C4-2B (cell line): ENCODE measurements around the gene THAP11.
"Not testable (repeated sequence)": the region's sequence is repeated elsewhere in the genome, so short reads cannot be mapped to it uniquely, and the experiment has no call there.

Source experiments
- H3K27ac ChIP-seq: fragments of 450-650 bp; 2 replicates; pipeline ENCODE4 v1.5.1; 2017
- CTCF ChIP-seq: fragments of 450-650 bp; conservative IDR thresholded peaks from 2 replicates; pipeline ENCODE4 v1.5.1; 2017; ENCODE audit warnings: mild to moderate bottlenecking
- ZFX ChIP-seq: fragments of 450-650 bp; IDR thresholded peaks from 2 replicates; pipeline ENCODE4 v1.6.1; 2017

THAP11 gene

GRCh38 chr16:67857547-67858233 lies 15.6 kb downstream of the THAP11 start:
- TF ChIP-seq CTCF (no peak), ZFX (no peak)
- H3K27ac ChIP-seq: no peak overlapping the region

GRCh38 chr16:67858500-67858899 lies 16.4 kb downstream of the THAP11 start:
- TF ChIP-seq ZFX (no peak), CTCF (no peak)
- H3K27ac ChIP-seq: no peak overlapping the region

GRCh38 chr16:67860589-67861398 lies 18.7 kb downstream of the THAP11 start:
- TF ChIP-seq ZFX: no peak
- no peak for TF ChIP-seq CTCF
- no peak overlapping the region for H3K27ac ChIP-seq

- no peak overlapping the region for H3K27ac ChIP-seq
Observed at GRCh38 chr16:67861877-67862276, 19.8 kb downstream of the THAP11 start.

GRCh38 chr16:67862623-67863583 lies 20.8 kb downstream of the THAP11 start:
- no peak overlapping the region for H3K27ac ChIP-seq
- no peak for TF ChIP-seq CTCF
- TF ChIP-seq ZFX: no peak

More at GRCh38 chr16:67861877-67862276, 19.8 kb downstream of the THAP11 start:
- TF ChIP-seq CTCF: no peak
- TF ChIP-seq ZFX: no peak

GRCh38 chr16:67864044-67864443 lies 21.9 kb downstream of the THAP11 start:
- not testable (repeated sequence) for H3K27ac ChIP-seq

GRCh38 chr16:67864594-67864993 lies 22.5 kb downstream of the THAP11 start:
- TF ChIP-seq CTCF (no peak), ZFX (no peak)
- H3K27ac ChIP-seq: no peak overlapping the region
